Ectodermal cell (in vitro differentiated cells): Measurements from ENCODE around the gene KCNJ18.
"Not testable (repeated sequence)": the region's sequence is repeated elsewhere in the genome, so short reads cannot be mapped to it uniquely, and the experiment has no call there.

Experiments
- H3K27ac ChIP-seq: 2 replicates; pipeline ENCODE4 v1.7.0; 2013; ENCODE audit warnings: mild to moderate bottlenecking, low read depth, low read length; ENCODE audit not compliant: insufficient read depth, poor library complexity, severe bottlenecking
- H3K27me3 ChIP-seq: 2 replicates; pipeline ENCODE4 v1.7.0; 2013; ENCODE audit warnings: mild to moderate bottlenecking, low read length; ENCODE audit not compliant: insufficient read depth, control insufficient read depth, poor library complexity, severe bottlenecking
- H3K36me3 ChIP-seq: one replicate; pipeline ENCODE4 v1.7.0; 2013; ENCODE audit warnings: low read length; ENCODE audit not compliant: control insufficient read depth, insufficient read depth
- H3K4me1 ChIP-seq: one replicate; pipeline ENCODE4 v1.7.0; 2013; ENCODE audit warnings: low read length; ENCODE audit not compliant: control insufficient read depth, insufficient read depth
- H3K4me3 ChIP-seq: 2 replicates; pipeline ENCODE4 v1.7.0; 2013; ENCODE audit warnings: low read depth, low read length, control low read depth; ENCODE audit not compliant: insufficient read depth
- H3K9me3 ChIP-seq: 2 replicates; pipeline ENCODE4 v1.7.0; 2013; ENCODE audit warnings: mild to moderate bottlenecking, low read length, moderate library complexity; ENCODE audit not compliant: control insufficient read depth
- WGBS, 2 experiments: methylation state at CpG; one replicate each; pipeline ENCODE4 v1.1.7; 2013; ENCODE audit warnings: missing lambda C conversion rate in 2 of 2; 5-methylcytosine and 5-hydroxymethylcytosine counted together

The KCNJ18 gene

DNA sequence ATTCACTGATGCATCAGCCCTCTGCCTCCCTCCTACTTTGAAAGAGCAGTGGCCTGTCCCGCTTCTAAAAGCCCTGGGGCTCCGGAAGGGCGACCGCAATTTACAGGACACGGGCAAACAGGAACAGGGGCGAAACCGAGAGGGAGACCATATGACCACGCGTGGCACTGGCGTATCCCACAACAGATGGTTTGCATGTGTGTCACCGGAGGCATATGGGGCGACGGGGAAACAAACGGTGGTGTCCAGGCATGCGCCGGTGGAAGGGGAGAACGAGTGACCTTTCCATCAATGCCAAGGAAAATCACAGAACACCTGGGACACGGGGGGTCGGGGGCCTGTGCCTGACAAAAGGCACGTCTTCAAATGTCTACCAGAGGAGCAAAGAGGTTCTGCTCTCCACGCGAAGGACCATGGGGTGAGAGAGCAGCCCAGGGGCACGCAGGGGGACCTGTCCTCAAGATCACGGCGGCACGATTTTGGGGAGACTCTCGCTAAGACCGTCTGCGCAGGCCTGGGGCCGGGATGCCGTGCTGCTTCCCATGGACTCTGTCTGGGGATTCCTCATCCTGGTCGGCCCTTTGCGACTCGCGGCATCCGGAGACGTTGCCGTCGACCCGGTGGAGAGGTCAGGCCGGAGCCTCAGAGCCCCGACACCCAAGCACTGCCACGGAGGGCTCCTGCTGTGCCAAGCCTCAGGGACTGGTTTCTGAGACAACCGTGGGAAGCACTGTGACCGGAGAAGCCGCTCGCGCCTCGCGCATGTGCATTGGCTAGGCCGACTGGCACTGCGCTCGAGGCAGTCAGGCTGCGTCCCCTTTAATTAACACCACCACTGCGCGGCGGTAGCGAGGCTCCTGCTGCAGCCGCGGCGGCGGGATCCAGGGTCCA lies 12.8 kb upstream of the KCNJ18 start:
- Histone ChIP-seq H3K27me3 (peaks cover 11% of the 10 kb centered on the region), H3K4me1 (no peaks in the 10 kb centered on the region), H3K36me3 (no peaks in the 10 kb centered on the region), H3K4me3 (no peak overlapping the region), H3K9me3 (peaks cover 2% of the 10 kb centered on the region), H3K27ac (no peak overlapping the region)
- WGBS, 2 experiments, result 82 to 84% methylated on average over 62 of the region's 62 CpGs

- Histone ChIP-seq H3K36me3 (no peaks in the 10 kb centered on the region), H3K4me3 (no peak overlapping the region), H3K4me1 (no peaks in the 10 kb centered on the region), H3K27ac (no peak overlapping the region), H3K9me3 (peaks cover 2% of the 10 kb centered on the region), H3K27me3 (peaks cover 11% of the 10 kb centered on the region)
- 82 to 84% methylated on average over 19 of the region's 19 CpGs for WGBS, 2 experiments
These were observed 12.0 kb upstream of the KCNJ18 start for GRCh38 chr17:21680366-21680765.

- H3K27ac ChIP-seq, H3K36me3 ChIP-seq, H3K9me3 ChIP-seq, H3K4me3 ChIP-seq, H3K4me1 ChIP-seq: not testable (repeated sequence)
- 78 to 84% methylated on average over 42 of the region's 42 CpGs for WGBS, 2 experiments
- H3K27me3 ChIP-seq, result peaks cover 11% of the 10 kb centered on the region
These were observed 11.4 kb upstream of the KCNJ18 start for GRCh38 chr17:21680850-21681351.

- peaks cover 11% of the 10 kb centered on the region for H3K27me3 ChIP-seq
- not testable (repeated sequence) for H3K36me3 ChIP-seq
These were observed 10.7 kb upstream of the KCNJ18 start for GRCh38 chr17:21681576-21681975.

GRCh38 chr17:21682130-21682529 lies 10.2 kb upstream of the KCNJ18 start:
- not testable (repeated sequence) for H3K4me3 ChIP-seq, H3K27ac ChIP-seq, H3K36me3 ChIP-seq, H3K9me3 ChIP-seq, H3K4me1 ChIP-seq
- WGBS, 2 experiments, result 78 to 83% methylated on average over 35 to 36 of the region's 36 CpGs
- peaks cover 11% of the 10 kb centered on the region for H3K27me3 ChIP-seq

More at GRCh38 chr17:21681576-21681975, 10.7 kb upstream of the KCNJ18 start:
- 82 to 83% methylated on average over 17 to 20 of the region's 20 CpGs for WGBS, 2 experiments
- H3K4me1 ChIP-seq, H3K4me3 ChIP-seq, H3K9me3 ChIP-seq, H3K27ac ChIP-seq: not testable (repeated sequence)

- not testable (repeated sequence) for H3K36me3 ChIP-seq, H3K9me3 ChIP-seq, H3K4me3 ChIP-seq, H3K27ac ChIP-seq, H3K4me1 ChIP-seq
- 78% methylated on average over 35 of the region's 46 CpGs for WGBS, 2 experiments
- H3K27me3 ChIP-seq, result peaks cover 11% of the 10 kb centered on the region
These were observed 9.1 kb upstream of the KCNJ18 start for GRCh38 chr17:21683142-21683712.

GRCh38 chr17:21683897-21684296 lies 8.4 kb upstream of the KCNJ18 start:
- not testable (repeated sequence) for H3K9me3 ChIP-seq, H3K4me1 ChIP-seq, H3K4me3 ChIP-seq, H3K27ac ChIP-seq, H3K36me3 ChIP-seq, H3K27me3 ChIP-seq
- 83 to 87% methylated on average over 16 to 17 of the region's 18 CpGs for WGBS, 2 experiments

GRCh38 chr17:21684384-21684783 lies 7.9 kb upstream of the KCNJ18 start:
- H3K4me1 ChIP-seq, H3K27ac ChIP-seq, H3K27me3 ChIP-seq, H3K4me3 ChIP-seq, H3K36me3 ChIP-seq, H3K9me3 ChIP-seq: not testable (repeated sequence)
- WGBS, 2 experiments, result 88 to 92% methylated on average over 18 to 19 of the region's 33 CpGs

DNA sequence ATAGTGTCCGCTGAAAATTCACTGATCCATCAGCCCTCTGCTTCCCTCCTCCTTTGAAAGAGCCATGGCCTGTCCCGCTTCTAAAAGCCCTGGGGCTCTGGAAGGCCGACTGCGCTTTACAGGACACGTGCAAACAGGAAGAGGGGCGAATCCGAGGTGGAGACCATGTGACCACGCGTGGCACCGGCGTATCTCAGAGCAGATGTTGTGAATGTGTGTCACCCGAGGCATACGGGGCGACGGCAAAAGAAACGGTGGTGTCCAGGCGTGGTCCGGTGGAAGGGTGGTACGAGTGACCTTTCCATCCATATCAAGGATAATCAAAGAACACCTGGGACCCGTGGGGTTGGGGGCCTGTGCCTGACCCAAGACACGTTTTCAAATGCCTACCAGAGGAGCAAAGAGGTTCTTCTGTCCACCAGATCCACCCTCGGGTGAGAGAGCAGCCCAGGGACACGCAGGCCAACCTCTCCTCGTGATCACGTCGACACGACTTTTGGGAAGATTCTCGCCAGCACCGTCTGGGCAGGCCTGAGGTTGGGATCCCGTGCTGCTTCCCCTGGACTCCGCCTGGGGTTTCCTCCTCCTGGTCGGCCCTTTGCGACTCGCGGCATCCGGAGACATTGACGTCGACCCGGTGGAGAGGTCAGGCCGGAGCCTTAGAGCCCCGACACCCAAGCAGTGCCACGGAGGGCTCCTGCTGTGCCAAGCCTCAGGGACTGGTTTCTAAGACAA lies 7.1 kb upstream of the KCNJ18 start:
- H3K27ac ChIP-seq, H3K9me3 ChIP-seq, H3K4me1 ChIP-seq, H3K27me3 ChIP-seq, H3K36me3 ChIP-seq, H3K4me3 ChIP-seq: not testable (repeated sequence)
- 88 to 91% methylated on average over 42 of the region's 42 CpGs for WGBS, 2 experiments
